ENCODE data around the gene CLASP1. TPM values are rescaled to one million over a fixed set of nuclear protein-coding genes. Genes with fewer than 3 reads are reported as not detected.

CLASP1 gene
- total and polyA plus RNA-seq, 2 experiments from 2014 or later: 16.6 to 56.3 TPM

DNA sequence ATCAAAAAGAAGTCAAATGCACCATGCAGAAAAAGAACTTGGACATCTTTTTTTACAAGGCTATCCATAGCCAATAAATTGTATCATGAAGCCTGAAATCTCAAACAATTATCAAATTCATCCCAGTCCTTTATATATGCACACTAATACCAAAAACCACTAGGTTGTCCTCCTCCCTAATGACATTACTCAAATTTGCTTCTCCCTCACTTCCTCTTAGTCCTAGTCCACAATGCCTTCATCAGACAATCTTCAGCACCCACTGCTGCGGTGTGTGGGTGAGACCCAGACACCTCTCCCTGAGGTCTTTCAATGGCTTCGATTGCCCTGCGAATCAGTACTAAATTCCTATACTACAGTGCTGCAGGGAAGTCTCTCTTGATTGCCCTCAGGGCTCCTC is 58.1 kb downstream of the CLASP1 start:
- DNase-seq (ENCODE audit: low spot score) (no peak), ATAC-seq (no peak)
- Mint-ChIP-seq H3K4me3 (no peak overlapping the region), H3K4me1 (peaks cover 3% of the 10 kb centered on the region; the same call in 2 of the 3 replicates), H3K27ac (no peak overlapping the region), H3K9me3 (no peaks in the 10 kb centered on the region), H3K36me3 (ENCODE audit: low read depth) (peaks cover 3% of the 10 kb centered on the region; the same call in 1 of the 3 replicates), H3K27me3 (ENCODE audit: insufficient read depth, low read depth, poor library complexity) (peaks cover 5% of the 10 kb centered on the region)
- Histone ChIP-seq H3K79me2 (replicated peaks; ENCODE audit: insufficient read depth) (peaks cover 78% of the 10 kb centered on the region), H3K27me3 (ENCODE audit: insufficient read depth) (no peaks in the 10 kb centered on the region), H3K9me2 (ENCODE audit: insufficient read depth) (no peaks in the 10 kb centered on the region), H3K27ac (ENCODE audit: low read depth) (no peak overlapping the region), H3K4me2 (no peak overlapping the region), H4K20me1 (replicated peaks; ENCODE audit: insufficient read depth) (peaks cover 8% of the 10 kb centered on the region; the same call in 1 of the 2 replicates), H3K4me1 (ENCODE audit: insufficient read depth) (peaks cover 6% of the 10 kb centered on the region), H3K36me3 (ENCODE audit: insufficient read depth) (no peaks in the 10 kb centered on the region), H2AFZ (no peak overlapping the region), H3F3A (replicated peaks; ENCODE audit: low read depth) (no peaks in the 10 kb centered on the region), H3K4me3 (no peak overlapping the region)
- TF ChIP-seq, protein P1, sequence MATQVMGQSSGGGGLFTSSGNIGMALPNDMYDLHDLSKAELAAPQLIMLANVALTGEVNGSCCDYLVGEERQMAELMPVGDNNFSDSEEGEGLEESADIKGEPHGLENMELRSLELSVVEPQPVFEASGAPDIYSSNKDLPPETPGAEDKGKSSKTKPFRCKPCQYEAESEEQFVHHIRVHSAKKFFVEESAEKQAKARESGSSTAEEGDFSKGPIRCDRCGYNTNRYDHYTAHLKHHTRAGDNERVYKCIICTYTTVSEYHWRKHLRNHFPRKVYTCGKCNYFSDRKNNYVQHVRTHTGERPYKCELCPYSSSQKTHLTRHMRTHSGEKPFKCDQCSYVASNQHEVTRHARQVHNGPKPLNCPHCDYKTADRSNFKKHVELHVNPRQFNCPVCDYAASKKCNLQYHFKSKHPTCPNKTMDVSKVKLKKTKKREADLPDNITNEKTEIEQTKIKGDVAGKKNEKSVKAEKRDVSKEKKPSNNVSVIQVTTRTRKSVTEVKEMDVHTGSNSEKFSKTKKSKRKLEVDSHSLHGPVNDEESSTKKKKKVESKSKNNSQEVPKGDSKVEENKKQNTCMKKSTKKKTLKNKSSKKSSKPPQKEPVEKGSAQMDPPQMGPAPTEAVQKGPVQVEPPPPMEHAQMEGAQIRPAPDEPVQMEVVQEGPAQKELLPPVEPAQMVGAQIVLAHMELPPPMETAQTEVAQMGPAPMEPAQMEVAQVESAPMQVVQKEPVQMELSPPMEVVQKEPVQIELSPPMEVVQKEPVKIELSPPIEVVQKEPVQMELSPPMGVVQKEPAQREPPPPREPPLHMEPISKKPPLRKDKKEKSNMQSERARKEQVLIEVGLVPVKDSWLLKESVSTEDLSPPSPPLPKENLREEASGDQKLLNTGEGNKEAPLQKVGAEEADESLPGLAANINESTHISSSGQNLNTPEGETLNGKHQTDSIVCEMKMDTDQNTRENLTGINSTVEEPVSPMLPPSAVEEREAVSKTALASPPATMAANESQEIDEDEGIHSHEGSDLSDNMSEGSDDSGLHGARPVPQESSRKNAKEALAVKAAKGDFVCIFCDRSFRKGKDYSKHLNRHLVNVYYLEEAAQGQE (IDR thresholded peaks at IDR 0.05; ENCODE audit: unreplicated experiment): no peak
- TF ChIP-seq STAT1 (IDR thresholded peaks at IDR 0.05; ENCODE audit: unreplicated experiment): no peak
- TF ChIP-seq EZH2 (IDR thresholded peaks at IDR 0.05; ENCODE audit: low read depth, unreplicated experiment): no peak
- TF ChIP-seq ZNF462 (CRISPR knock-in tag; IDR thresholded peaks at IDR 0.05): no peak
- no peak for TF ChIP-seq ZNF331 (CRISPR knock-in tag; IDR thresholded peaks at IDR 0.05; ENCODE audit: low read depth)
- TF ChIP-seq CREB1 (CRISPR knock-in tag; IDR thresholded peaks at IDR 0.05; ENCODE audit: low read depth): no peak
- no peak for TF ChIP-seq POLR2AphosphoS5 (IDR thresholded peaks at IDR 0.05; ENCODE audit: low read depth)
- TF ChIP-seq EZH2phosphoT487 (IDR thresholded peaks at IDR 0.05; ENCODE audit: unreplicated experiment): no peak
- TF ChIP-seq, protein P2, sequence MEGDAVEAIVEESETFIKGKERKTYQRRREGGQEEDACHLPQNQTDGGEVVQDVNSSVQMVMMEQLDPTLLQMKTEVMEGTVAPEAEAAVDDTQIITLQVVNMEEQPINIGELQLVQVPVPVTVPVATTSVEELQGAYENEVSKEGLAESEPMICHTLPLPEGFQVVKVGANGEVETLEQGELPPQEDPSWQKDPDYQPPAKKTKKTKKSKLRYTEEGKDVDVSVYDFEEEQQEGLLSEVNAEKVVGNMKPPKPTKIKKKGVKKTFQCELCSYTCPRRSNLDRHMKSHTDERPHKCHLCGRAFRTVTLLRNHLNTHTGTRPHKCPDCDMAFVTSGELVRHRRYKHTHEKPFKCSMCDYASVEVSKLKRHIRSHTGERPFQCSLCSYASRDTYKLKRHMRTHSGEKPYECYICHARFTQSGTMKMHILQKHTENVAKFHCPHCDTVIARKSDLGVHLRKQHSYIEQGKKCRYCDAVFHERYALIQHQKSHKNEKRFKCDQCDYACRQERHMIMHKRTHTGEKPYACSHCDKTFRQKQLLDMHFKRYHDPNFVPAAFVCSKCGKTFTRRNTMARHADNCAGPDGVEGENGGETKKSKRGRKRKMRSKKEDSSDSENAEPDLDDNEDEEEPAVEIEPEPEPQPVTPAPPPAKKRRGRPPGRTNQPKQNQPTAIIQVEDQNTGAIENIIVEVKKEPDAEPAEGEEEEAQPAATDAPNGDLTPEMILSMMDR (conservative IDR thresholded peaks at IDR 0.05; ENCODE audit: low read depth in 2 of 2): no peak
- TF ChIP-seq JUNB (IDR thresholded peaks at IDR 0.05; ENCODE audit: unreplicated experiment): no peak
- no peak for TF ChIP-seq ETS1 (IDR thresholded peaks at IDR 0.05)
- TF ChIP-seq NANOG (IDR thresholded peaks at IDR 0.05; ENCODE audit: borderline replicate concordance): no peak
- TF ChIP-seq ZNF114 (CRISPR knock-in tag; IDR thresholded peaks at IDR 0.05): no peak
